Hepatocyte (in vitro differentiated cells): ENCODE data around the gene DEPP1.

Experiments used
- EZH2 ChIP-seq: fragments of 200-600 bp; sonication (generic); IDR thresholded peaks from 2 replicates; pipeline ENCODE4 v1.6.1; 2016; ENCODE audit warnings: antibody characterized with exemption, mild to moderate bottlenecking, borderline replicate concordance
- EZH2phosphoT487 ChIP-seq: fragments of 200-600 bp; sonication (generic); IDR thresholded peaks from one replicate; pipeline ENCODE4 v1.6.1; 2018; ENCODE audit warnings: antibody characterized with exemption, mild to moderate bottlenecking, low read depth, moderate library complexity; ENCODE audit not compliant: unreplicated experiment, severe bottlenecking

DNA sequence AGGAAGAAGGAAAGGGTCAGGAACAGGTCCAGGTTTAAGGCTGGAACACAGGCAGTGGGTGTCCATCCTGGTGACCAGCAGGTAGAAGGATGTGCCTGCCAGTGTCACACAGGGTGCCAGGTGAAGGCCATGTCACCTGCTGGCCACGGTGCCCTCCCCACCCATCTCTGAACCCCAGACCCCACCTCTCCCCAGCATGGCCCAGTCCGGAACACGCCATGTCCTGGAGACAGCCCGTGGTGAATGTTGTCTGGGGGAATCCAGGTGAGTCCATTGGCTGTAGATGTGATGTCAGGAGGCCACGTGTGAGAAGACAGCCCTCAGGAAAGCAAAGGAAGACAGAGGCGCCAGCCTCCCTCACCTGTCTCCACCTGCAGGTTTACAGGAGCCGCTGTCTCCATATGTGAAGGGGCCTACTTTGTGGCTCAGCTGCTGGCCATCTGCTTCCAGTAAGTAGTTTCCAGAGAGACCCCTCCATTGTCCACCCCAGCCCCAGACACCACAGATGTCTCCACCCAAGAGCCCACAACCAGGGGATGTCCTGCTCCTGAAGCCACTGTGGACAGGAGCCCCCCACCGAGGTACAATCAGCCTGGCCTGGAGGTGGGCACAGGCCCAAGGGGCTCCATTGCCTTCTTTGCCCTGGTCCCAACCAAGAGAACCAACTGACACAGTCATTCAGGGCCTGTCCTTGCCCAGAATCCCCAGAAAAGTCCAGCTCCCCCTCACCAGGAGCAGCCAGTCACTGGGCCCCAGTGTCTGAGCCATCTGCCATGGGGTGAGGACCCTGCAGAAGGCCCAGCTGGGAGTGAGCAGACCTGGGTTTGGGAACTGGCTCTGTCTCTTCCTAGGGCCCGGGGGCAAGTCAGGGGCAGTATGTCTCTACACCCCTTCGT, 46.7 kb downstream of the DEPP1 start:
- TF ChIP-seq EZH2phosphoT487 (no peak), EZH2 (no peak)
